HS-5 (cell line): ENCODE data around the gene ZSCAN21.
A peak's percentile ranks its signal among the peaks of the same experiment; 100 is the strongest.
"Not testable (repeated sequence)": the region's sequence is repeated elsewhere in the genome, so short reads cannot be mapped to it uniquely, and the experiment has no call there.

ENCODE experiments used
- DNase-seq: peaks from one replicate; pipeline ENCODE4 v3.0.0-alpha.2; 2012; ENCODE audit warnings: low read depth

ZSCAN21 gene

DNA sequence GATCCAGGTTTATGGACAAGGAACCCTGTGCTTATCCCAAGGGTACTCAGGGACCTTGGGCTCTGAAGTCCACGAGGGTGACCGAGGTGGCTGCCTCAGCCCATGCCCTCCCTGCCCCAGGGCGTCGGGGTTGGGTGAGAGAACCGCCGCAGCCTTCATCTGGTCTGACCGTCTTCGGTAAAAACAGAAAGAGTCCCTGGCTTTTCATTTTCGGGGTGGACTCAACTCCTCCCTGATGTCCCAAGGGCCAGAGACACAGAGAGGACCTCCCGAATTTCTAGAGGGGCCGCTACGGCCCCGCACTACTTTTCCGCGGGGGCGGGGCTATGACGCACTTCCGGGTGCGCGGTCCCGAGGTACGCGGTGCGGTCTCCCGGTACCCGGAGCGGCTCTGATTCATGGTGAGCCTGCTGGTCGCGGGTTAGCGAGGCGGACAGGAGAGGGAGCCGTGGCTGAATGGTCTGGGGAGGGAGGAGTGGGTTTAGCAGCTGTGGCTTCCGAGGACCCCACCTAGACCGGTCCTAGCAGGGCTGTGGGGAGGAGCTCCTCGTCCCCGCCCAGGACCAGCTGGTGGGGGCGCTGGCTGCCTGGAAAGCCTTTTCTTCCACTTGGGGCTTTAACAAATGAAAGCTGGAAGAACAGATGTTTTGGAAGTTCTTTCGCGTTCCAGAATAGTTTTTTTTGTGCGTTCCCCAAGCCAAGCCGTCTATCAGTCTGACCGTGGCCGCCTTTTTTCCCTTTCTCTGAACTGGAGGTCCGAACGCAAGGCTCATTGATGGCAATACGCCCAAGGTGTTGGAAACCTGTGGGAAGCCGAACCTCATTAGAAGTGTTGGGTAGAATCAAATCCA, at the start of gene ZSCAN21:
Gene ZSCAN21, plus strand, starts transcription at position 334 of the 851 bp plus-strand sequence. CDS start 7,233 bp downstream, outside the sequence.
- peak; percentile 37 for DNase-seq

DNA sequence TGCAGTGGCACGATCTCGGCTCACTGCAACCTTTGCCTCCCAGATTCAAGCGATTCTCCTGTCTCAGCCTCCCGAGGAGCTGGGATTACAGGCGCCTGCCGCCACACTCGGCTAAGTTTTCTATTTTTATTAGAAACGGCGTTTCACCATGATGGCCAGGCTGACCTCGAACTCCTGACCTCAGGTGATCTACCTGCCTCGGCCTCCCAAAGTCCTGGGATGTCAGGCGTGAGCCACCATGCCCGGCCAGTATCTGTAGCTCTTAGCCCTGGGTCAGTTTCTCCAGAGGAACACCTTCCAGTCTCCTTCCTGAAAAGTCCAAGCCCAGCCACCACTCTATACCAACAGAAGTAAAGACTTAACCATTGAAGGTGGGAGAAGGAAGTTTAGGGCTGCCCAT, 49.3 kb upstream of the ZSCAN21 start:
- DNase-seq: no peak

DNA sequence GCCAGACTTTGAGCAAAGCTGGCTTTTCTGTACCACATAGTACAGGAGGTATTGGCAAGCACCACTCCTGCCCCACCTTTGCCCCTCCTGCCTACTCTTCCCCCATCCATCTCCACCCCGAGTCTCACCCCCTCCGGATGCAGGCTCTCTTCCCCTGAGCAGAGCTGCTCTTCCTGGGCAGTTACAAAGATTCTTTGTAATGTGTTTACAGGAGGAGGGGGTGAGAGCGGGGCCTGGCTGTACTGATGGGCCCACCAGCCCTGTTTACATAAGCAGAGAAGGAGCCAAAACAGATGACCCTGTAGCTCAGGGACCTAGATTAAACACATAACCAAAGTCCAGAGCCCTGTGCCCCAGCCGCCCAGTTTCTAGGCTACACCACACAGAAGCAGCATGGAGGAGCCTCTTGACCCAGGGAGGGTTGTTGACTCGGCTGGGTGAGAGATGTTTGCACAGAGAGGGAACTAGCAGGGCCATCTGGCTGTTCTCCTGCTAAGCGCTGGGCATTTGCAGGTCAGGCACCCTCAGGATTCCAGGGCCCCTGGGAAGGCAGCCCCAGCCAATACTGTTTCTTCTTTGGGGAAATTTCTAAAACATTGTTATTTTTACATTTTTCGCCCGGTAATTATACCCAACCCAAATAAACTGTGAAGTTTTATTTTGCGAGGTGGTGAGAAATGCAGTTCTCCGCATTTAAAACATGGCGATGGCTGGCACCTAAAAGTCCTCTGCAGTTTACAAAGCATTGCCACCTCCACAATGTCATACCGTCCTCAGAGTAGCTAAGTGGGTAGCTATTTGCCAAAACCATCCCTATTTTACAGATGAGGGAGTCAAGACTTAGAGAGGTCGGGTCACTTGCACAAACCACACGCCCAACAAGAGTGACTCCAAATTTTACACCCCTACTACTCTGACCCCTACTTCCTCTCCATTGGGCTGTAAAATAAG, 45.6 kb upstream of the ZSCAN21 start:
- no peak for DNase-seq

DNA sequence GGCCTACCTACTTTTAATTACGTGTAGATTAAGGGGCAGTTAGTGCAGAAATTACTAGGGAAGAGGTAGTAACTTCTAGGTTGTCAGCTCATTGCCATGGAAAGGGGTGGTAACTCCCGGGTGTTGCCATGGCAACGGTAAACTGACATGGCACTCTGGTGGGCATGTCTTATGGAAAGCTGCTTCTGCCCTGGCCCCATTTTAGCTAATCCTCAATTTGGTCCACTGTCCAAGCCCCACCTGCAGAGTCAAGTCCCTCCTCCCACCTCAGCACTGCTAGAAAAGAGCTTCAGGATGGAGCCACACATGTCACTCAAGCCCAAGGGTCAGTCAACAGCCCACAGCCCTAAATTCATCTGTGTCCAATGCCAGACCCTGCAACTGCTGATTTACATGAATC, 41.7 kb upstream of the ZSCAN21 start:
- DNase-seq: no peak

DNA sequence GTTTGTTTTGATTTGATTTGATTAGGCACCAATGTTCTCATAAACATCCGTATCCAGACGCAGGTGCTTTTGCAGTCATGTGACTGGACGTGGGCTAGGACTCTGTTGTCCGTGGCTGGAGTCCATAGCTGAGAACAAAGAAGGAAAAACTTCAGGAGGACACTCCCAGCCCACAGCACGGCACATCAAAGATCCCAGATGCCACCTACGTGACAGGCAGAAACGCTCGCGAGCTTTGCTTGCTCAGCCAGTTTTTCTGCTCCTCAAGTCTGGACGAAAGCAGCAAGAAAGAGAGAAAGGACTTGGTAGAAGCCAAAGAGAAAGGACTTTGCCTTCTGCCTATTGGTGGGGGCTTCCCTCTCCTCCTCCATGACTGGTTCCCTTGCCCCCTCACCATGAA, 41.0 kb upstream of the ZSCAN21 start:
- DNase-seq: no peak

DNA sequence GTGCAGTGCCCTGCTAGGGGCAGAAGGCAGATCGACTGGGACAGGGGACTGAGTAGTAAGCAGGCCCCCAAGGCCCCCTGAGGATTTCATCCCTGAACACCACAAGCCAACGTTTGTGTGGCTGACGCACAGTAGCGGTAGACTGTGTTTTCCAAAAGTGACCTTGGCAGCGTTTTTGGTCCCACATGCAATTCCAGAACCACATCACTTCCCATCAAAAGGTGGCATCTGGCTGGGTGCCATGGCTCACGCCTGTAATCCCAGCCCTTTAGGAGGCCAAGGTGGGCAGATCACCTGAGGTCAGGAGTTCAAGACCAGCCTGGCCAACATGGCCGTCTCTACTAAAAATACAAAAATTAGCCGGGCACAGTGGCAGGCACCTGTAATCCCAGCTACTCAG, 39.6 kb upstream of the ZSCAN21 start:
- DNase-seq: not testable (repeated sequence)

DNA sequence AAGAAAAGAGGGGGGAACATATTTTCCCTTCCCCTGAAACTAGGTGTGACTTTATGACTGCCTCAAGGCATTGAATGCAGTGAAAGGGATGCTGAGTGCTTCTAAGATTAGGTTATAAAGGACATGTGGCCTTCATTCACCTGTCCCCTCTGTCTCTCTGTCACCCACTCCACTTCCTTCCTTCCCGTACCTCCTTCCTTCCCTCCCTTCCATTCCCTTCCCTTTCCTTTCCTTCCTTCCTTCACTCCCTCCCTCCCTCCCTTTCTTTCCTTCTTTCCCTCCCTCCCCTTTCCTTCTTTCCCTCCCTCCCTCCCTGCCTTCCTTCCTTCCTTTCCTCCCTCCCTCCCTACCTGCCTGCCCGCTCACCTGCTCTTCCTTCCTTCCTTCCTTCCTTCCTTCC, 38.7 kb upstream of the ZSCAN21 start:
- no peak for DNase-seq

DNA sequence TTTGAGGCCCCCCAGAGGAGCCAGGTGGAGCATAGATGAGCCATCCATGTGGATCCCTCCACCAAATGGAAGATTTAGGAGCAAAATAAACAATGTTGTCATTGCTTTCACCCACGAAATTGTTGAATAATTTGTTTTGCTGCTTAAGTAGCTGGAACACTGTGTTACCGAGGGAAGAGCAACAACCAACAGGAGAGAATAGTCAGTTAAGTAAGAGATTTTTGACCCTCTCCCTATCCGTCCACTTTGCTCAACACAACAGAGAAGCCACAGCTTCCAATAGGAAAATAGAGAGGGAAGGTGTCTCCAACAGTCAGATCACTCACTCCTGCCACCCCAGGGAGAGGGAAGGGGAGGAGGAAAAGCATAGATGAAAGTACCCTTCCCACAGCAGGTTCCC, 38.1 kb upstream of the ZSCAN21 start:
- no peak for DNase-seq

DNA sequence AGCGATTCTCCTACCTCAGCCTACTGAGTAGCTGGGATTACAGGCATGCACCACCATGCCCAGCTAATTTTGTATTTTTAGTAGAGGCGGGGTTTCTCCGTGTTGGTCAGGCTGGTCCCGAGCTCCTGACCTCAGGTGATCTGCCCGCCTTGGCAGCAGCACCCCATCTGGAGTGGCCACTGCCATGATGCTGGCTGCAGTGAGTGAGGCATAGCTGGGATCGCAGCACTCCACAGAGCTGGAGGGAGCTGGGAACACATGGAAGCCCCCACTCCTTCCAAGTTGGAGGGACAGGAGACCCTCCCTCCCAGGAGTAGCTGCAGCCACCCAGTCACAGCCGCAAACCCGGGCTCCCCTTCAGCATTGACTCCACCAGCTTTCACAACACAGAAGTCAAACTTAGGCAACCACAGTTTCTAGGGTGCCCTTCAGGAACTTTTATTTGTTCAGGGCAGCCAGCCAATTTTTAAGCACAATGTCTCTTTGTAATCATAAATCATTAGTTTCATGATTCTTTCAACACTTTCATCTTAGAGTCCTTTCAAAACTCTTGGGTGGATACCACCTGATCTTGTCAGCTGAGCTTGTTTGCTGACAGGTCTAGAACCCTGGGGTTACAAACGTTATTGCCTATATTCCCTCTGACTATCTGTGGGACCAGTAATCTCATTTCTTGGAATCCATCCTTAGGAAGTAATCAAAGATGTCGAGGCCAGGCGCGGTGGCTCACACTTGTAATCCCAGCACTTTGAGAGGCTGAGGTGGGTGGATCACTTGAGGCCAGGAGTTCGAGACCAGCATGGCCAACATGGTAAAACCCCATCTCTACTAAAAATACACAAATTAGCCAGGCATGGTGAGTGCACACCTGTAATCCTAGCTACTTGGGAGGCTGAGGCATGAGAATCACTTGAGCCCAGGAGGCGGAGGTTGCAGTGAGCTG, 36.9 kb upstream of the ZSCAN21 start:
- DNase-seq: not testable (repeated sequence)

DNA sequence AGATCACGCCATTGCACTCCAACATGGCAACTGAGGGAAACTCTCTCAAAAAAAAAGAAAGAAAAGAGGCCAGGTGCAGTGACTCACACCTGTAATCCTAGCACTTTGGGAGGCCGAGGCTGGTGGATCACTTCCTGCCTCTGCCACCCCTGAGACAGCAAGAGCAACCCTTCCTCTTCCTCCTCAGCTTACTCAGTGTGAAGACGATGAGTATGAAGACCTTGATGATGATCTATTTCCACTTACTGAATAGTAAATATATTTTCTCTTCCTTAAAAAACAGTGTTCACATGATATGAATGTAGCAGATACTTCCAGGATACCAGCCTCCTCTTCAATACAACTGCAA, 36.3 kb upstream of the ZSCAN21 start:
- DNase-seq: no peak

DNA sequence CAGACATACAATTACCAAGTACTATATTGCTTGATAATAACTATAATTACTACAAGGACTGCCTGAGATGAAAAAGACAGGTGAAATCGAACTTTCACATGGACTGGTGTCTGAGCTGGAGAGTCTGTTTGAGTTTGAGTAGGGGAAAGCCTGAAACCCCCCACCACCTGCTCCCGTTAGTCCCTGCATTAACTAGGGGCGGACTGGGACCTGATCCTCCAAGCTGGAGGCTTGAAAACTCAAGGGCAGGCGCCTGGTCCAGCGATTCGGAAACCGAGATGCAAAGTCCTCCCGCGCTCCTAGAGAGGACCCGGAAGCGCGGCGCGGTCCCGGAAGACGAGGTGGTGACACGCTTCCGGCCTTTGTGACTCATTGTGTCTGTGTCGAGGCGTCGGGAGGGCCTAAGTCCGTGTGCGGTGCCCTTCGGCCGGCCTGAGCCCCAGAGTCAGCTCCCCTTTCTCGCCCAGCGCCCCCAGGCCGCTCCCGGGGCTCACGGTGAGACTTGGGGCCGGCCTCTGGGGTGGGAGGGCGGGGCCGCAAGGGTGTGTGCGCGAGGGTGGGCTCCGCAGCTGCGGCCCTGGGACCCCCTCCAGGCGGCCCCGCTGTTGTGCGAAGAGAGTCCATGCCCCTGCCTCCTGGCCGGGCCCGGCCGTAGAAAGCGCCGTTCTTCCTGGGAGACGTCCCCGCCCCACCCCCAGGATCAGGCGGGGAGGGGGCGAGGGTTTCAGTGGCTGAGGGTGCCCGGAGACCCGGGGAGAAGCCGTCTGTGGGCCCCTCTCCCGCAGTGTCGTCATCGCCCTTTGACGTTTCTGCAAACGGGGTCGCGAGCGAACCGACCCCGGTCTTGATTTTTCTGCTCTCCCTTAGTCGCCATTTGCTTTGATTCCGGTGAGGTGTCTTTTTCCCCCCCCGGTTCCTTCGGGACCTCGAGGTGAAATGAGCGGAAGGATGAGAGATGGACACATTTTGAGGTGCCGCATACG, 34.1 kb upstream of the ZSCAN21 start, which contains the start of gene ZKSCAN1:
Gene ZKSCAN1, plus strand, starts transcription at position 365 of the 983 bp plus-strand sequence. CDS start 7,911 bp downstream, outside the sequence.
- peak; percentile 48 for DNase-seq

DNA sequence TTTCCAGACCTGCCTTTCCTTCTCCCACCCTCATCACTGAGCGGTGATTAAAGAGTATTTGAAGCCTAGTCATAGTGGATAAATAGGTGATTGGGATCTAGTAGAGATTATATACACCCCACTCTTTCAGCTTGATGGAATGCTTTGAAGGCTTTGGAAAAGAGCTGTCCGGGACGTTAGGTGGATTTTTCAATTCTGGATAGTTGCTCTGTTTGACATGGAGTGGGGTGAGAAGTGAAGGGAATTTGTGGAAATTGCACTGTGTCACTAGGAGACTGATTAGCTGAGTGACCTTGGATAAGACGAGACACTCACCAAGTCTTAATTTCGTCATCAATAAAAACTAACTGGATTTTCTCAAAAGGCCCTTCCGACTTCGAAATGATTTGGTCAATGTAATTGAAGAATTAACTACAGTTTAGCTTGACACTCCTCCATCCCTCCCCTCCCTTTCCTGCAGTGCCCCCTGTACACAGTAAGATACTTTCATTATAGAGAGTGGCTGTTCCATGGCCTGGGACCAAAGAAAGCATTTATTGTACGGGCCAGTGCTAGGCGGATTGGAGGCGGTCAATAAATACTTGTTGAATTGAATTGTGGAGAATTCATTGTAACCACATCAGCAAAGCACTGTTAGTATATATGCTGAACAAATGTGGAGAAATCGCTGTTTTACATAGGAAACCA, 33.2 kb upstream of the ZSCAN21 start:
- DNase-seq: no peak

DNA sequence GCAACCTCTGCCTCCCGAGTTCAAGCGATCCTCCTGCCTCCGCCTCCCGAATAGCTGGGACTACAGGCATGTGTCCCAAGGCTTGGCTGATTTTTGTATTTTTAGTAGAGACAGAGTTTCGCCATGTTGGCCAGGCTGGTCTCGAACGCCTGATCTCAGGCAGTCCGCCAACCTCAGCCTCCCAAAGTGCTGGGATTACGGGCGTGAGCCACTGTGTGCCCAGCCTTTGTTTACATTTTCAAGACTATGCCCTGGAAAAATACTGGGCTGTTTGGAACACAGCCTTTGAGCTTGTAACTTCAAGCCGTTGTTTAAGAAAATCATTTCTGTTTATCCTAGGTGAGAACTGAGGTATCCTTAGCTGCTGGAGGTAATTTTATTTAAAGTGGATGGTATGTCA, 32.3 kb upstream of the ZSCAN21 start:
- no peak for DNase-seq

DNA sequence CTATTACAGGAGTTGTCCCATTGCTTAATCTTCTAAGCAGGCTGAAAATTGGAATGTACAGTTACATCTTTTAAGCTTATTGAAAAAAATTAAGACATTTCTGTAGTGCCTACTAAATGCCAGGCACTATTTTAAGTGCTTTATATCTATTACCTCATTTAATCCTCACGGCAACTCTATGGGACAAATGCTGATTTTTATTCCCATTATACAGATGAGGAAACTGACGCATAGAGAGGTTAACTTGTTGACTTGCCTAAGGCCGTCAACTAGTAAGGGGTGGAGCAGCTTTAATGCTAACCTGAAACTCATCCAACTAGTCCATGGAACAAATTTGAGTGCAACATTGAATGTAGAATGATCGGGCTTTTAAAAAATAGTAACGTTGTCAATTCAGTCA, 31.7 kb upstream of the ZSCAN21 start:
- DNase-seq: no peak

DNA sequence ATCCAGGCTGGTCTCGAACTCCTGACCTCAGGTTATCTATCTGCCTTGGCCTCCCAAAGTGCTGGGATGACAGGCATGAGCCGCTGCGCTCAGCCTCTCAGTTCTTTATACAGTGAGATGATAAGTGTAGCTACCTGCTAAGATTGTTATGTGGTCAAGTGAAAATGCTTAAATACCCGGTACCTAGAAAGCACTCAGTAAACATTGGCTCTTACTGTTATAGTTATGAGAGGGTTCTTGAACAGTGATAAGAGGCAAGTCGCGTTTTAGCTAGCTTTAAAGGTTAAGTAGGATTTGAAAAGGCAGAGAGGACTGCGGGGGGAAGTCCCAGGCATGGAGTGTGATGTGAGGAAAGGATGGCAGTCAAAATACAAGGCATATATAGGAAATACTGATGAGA, 29.7 kb upstream of the ZSCAN21 start:
- DNase-seq: no peak

DNA sequence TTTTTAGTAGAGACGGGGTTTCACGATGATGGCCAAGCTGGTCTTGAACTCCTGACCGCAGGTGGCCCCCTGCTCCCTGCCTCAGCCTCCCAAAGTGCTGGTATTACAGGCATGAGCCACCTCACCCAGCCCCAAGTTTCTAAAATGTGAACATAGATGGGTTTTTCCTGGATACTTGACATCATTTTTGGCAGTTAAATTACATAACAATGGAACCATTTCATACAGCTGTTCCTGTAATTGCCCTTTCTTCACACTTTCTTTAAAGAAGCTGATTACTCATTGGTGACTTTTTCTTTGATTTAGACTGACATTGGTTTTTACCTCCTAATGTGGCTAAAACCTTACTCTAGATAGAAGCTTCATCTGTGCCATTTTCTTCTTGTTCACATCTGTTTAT, 28.3 kb upstream of the ZSCAN21 start:
- no peak for DNase-seq

DNA sequence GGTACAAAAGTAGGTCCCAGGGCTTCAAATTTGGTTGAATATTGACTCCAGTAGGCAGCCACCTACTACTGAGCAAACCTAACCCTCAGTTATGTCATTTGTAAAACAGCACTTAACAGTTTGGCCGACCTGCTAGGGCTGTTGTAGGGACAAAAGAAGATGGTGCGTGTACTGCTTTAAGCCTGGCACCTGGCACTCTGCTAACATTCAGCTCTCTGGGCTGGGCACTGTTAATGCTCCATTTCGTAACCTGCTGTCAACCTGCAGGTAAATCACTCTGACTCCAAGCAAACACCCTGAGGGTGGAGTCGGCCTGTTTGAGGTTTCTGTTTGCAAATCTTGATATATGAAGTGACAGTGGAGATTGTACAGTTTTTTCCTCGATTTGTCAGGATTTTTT, 27.0 kb upstream of the ZSCAN21 start:
- no peak for DNase-seq

DNA sequence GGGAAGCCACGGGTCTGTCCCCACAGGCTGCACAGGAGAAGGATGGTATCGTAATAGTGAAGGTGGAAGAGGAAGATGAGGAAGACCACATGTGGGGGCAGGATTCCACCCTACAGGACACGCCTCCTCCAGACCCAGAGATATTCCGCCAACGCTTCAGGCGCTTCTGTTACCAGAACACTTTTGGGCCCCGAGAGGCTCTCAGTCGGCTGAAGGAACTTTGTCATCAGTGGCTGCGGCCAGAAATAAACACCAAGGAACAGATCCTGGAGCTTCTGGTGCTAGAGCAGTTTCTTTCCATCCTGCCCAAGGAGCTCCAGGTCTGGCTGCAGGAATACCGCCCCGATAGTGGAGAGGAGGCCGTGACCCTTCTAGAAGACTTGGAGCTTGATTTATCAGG, 26.0 kb upstream of the ZSCAN21 start:
- DNase-seq: no peak

DNA sequence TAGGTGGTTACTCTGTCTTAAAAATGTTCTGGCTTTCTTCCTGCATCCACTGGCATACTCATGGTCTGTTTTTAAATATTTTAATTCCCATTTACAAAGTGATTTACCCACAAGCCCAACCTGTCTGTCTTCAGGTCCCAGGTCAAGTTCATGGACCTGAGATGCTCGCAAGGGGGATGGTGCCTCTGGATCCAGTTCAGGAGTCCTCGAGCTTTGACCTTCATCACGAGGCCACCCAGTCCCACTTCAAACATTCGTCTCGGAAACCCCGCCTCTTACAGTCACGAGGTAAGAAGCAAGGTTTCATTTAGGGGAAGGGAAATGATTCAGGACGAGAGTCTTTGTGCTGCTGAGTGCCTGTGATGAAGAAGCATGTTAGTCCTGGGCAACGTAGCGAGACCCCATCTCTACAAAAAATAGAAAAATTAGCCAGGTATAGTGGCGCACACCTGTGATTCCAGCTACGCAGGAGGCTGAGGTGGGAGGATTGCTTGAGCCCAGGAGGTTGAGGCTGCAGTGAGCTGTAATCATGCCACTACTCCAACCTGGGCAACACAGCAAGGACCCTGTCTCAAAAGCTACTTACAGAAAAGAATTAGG, 25.5 kb upstream of the ZSCAN21 start:
- DNase-seq: no peak

DNA sequence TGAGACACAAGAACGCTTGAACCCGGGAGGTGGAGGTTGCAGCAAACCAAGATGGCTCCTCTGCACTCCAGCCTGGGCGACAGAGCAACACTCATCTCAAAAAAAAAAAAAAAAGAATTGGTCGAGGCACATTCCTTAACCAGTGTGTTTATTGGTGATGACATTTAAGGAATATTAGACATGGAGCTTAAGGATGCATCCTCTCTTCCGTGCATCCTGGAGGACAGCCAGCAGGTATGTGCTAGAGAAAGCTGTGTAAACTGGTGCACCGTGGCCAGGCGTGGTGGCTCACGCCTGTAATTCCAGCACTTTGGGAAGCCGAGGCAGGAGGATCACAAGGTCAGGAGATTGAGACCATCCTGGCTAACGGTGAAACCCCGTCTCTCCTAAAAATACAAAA, 22.4 kb upstream of the ZSCAN21 start:
- no peak for DNase-seq
